B cell (primary cell): ENCODE data around the gene CRIM1. TPM values are rescaled to one million over a fixed set of nuclear protein-coding genes. Genes with fewer than 3 reads are reported as not detected.

Experiments
- ATAC-seq: fragments of 200-7000 bp; cut with Tn5 transposase; one replicate; pipeline ENCODE4 v1.10.0; 2021; ENCODE audit warnings: low read depth, mild to moderate bottlenecking, moderate number of reproducible peaks, moderate library complexity
- CTCF ChIA-PET: fragments of 350-600 bp; sonication (Branson Sonifier 250); formaldehyde crosslinking; loops from one replicate; lab custom pipeline; 2021; ENCODE audit warnings: antibody characterized with exemption, inconsistent platforms; lab: Charles Lee
- POLR2A ChIA-PET: fragments of 350-600 bp; sonication (Branson Sonifier 250); formaldehyde crosslinking; loops from one replicate; lab custom pipeline; 2021; ENCODE audit warnings: antibody characterized with exemption; lab: Charles Lee
- DNase-seq: peaks from one replicate; pipeline ENCODE4 v3.0.0; 2013
- H2AFZ ChIP-seq: 2 replicates; pipeline ENCODE4 v1.6.1; 2012; ENCODE audit warnings: mild to moderate bottlenecking, low read depth, low read length; ENCODE audit not compliant: insufficient read depth, poor library complexity, severe bottlenecking
- H3K27ac ChIP-seq, 2 donors: 1 replicate in 1 of 2; 2 replicates in 1 of 2; pipeline ENCODE4 v1.5.1; 2012 to 2013; ENCODE audit warnings: low read length in 2 of 2, mild to moderate bottlenecking in 2 of 2, moderate library complexity in 1 of 2
- H3K27me3 ChIP-seq, 4 experiments: fragments of 200-600 bp in 1 of 4; sonication (generic) in 1 of 4; replicated peaks in 1 of 4; 1 replicate in 2 of 4; 2 replicates in 2 of 4; pipeline versions ENCODE4 v1.6.1 to v1.7.0; 2013 to 2016; ENCODE audit warnings: low read length in 3 of 4, mild to moderate bottlenecking in 2 of 4, mixed read lengths in 1 of 4, moderate library complexity in 1 of 4; ENCODE audit not compliant: insufficient read depth in 4 of 4, control insufficient read depth in 3 of 4; ENCODE audit errors: control extremely low read depth in 1 of 4
- H3K36me3 ChIP-seq, 2 experiments: replicated peaks in 1 of 2; 1 replicate in 1 of 2; 2 replicates in 1 of 2; pipeline versions ENCODE4 v1.6.1 to v1.7.1; 2013; ENCODE audit warnings: low read length in 1 of 2; ENCODE audit not compliant: insufficient read depth in 2 of 2, control insufficient read depth in 1 of 2; ENCODE audit errors: control extremely low read depth in 1 of 2, extremely low read depth in 1 of 2
- H3K4me1 ChIP-seq, 2 donors: fragments of 200-600 bp in 1 of 2; sonication (generic) in 1 of 2; 1 replicate in 1 of 2; 2 replicates in 1 of 2; pipeline versions ENCODE4 v1.5.1 to v1.6.1; 2013 to 2017; ENCODE audit warnings: low read length in 2 of 2; ENCODE audit not compliant: control insufficient read depth in 2 of 2, insufficient read depth in 2 of 2
- H3K4me2 ChIP-seq: replicated peaks from 2 replicates; pipeline ENCODE3; 2012; ENCODE audit warnings: mild to moderate bottlenecking, low read depth, low read length; ENCODE audit not compliant: poor library complexity, severe bottlenecking
- H3K4me3 ChIP-seq, 5 experiments: fragments of 200-600 bp in 1 of 5; sonication (generic) in 1 of 5; 1 replicate in 3 of 5; 2 replicates in 2 of 5; pipeline versions ENCODE4 v1.5.1 to v1.7.0; 2011 to 2016; ENCODE audit warnings: low read length in 4 of 5, mild to moderate bottlenecking in 4 of 5, low read depth in 2 of 5, control low read depth in 1 of 5, moderate library complexity in 1 of 5; ENCODE audit not compliant: insufficient read depth in 1 of 5; ENCODE audit errors: control extremely low read depth in 1 of 5, extremely low read depth in 1 of 5
- H3K79me2 ChIP-seq: fragments of 200-600 bp; sonication (generic); one replicate; pipeline ENCODE4 v1.6.0; 2016; ENCODE audit warnings: low read length; ENCODE audit not compliant: control insufficient read depth, insufficient read depth
- H3K9ac ChIP-seq: fragments of 200-600 bp; sonication (generic); 2 replicates; pipeline ENCODE4 v1.6.1; 2017; ENCODE audit warnings: mild to moderate bottlenecking, low read length, moderate library complexity
- H3K9me3 ChIP-seq, 3 donors: one replicate each; pipeline versions ENCODE4 v1.6.1 to v1.7.1; 2013; ENCODE audit warnings: low read length in 2 of 3; ENCODE audit not compliant: control insufficient read depth in 2 of 3, insufficient read depth in 1 of 3; ENCODE audit errors: control extremely low read depth in 1 of 3
- H4K20me1 ChIP-seq: 2 replicates; pipeline ENCODE4 v1.6.0; 2012; ENCODE audit warnings: mild to moderate bottlenecking, low read length; ENCODE audit not compliant: insufficient read depth, control insufficient read depth, poor library complexity, severe bottlenecking
- H3K27ac Mint-ChIP-seq: one replicate; pipeline ENCODE4 v1.8.0; 2021; ENCODE audit warnings: mixed read lengths
- H3K27me3 Mint-ChIP-seq: one replicate; pipeline ENCODE4 v1.8.0; 2021; ENCODE audit warnings: mixed read lengths
- H3K4me1 Mint-ChIP-seq: one replicate; pipeline ENCODE4 v1.8.0; 2021; ENCODE audit warnings: mixed read lengths
- H3K4me3 Mint-ChIP-seq: one replicate; pipeline ENCODE4 v1.8.0; 2021; ENCODE audit warnings: mixed read lengths
- H3K9me3 Mint-ChIP-seq: one replicate; pipeline ENCODE4 v1.8.0; 2022; ENCODE audit warnings: mixed read lengths; ENCODE audit not compliant: insufficient read depth
- EZH2 ChIP-seq: IDR thresholded peaks from 2 replicates; pipeline ENCODE4 v1.6.1; 2012; ENCODE audit warnings: borderline replicate concordance, low read depth, mild to moderate bottlenecking, moderate library complexity, low read length; ENCODE audit not compliant: insufficient read depth, poor library complexity, severe bottlenecking
- WGBS: methylation state at CpG from one replicate; pipeline ENCODE4 v1.1.5; 2013; ENCODE audit warnings: missing lambda C conversion rate; ENCODE audit not compliant: insufficient coverage; 5-methylcytosine and 5-hydroxymethylcytosine counted together
- intact Hi-C: fragments of 100-400 bp; cut with micrococcal nuclease; formaldehyde crosslinking; loops from one replicate; pipeline ENCODE4 v1.10.0; 2022
- polyA plus RNA-seq: library from polyadenylated mRNA; depleted of rRNA; stranded (reverse); fragments of >200 nt; gene quantifications from 2 replicates; pipeline ENCODE4 v1.2.3, GENCODE V29; 2012
- total RNA-seq, 2 donors: library from RNA; stranded (reverse); fragments of 120-200 nt in 1 of 2; gene quantifications; 1 replicate in 1 of 2; 2 replicates in 1 of 2; pipeline versions ENCODE4 v1.2.3 to v1.2.4, GENCODE V29; 2013 to 2022
- TF ChIP-seq, protein P1 (sequence below): fragments of 200-600 bp; IDR thresholded peaks from one replicate; pipeline ENCODE4 v1.8.0; 2022; ENCODE audit warnings: antibody characterized with exemption, mild to moderate bottlenecking

CRIM1 gene
- total and polyA plus RNA-seq, 2 donors (not counting 1 experiment from before 2014, with no cell fraction given) = 1.3 to 5.0 TPM

DNA sequence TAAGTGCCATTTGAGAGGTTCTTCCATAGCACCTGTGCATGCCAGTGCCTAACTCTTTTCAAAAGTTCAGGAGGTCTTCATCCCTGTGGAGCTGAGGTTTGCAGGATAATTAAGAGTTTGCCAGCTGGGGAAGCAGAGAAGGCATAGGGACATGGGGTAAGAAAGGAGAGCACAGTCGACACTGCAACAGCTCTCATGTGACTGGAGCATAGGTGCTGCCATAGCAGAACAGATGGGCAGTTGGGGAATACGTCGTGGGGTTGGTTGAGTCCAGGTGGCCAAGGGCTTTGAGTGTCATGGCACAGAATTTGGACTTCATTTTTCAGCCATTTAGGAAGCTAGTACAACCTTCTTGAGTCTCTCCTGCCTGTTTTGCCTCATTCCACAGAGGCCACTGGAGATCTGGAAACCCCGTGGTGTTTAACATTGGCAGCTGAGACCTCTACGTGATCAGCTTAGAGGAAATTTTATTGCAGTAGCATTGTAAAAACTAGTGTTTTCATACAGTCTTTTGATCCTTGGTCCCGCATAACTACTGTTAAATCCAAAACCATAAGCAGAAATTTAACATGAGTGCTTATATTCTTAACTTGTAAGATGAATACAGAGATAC is 65.1 kb downstream of the CRIM1 start:
- Mint-ChIP-seq H3K9me3 (no peaks in the 10 kb centered on the region), H3K27me3 (no peaks in the 10 kb centered on the region), H3K4me3 (no peak overlapping the region), H3K4me1 (no peaks in the 10 kb centered on the region), H3K27ac (no peak overlapping the region)
- no peaks in the 10 kb centered on the region for H4K20me1 ChIP-seq
- WGBS = 91% methylated on average over 5 of the region's 6 CpGs
- ATAC-seq = no peak
- CTCF ChIA-PET = no interaction called here
- no peak overlapping the region for H3K27ac ChIP-seq
- no peaks in the 10 kb centered on the region for H3K27me3 ChIP-seq
- POLR2A ChIA-PET = no interaction called here
- DNase-seq = no peak
- no peak for TF ChIP-seq EZH2
- TF ChIP-seq, protein P1, sequence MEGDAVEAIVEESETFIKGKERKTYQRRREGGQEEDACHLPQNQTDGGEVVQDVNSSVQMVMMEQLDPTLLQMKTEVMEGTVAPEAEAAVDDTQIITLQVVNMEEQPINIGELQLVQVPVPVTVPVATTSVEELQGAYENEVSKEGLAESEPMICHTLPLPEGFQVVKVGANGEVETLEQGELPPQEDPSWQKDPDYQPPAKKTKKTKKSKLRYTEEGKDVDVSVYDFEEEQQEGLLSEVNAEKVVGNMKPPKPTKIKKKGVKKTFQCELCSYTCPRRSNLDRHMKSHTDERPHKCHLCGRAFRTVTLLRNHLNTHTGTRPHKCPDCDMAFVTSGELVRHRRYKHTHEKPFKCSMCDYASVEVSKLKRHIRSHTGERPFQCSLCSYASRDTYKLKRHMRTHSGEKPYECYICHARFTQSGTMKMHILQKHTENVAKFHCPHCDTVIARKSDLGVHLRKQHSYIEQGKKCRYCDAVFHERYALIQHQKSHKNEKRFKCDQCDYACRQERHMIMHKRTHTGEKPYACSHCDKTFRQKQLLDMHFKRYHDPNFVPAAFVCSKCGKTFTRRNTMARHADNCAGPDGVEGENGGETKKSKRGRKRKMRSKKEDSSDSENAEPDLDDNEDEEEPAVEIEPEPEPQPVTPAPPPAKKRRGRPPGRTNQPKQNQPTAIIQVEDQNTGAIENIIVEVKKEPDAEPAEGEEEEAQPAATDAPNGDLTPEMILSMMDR = no peak
- H3K36me3 ChIP-seq = no peaks in the 10 kb centered on the region
- H3K4me1 ChIP-seq = no peaks in the 10 kb centered on the region
- H3K9ac ChIP-seq = no peak overlapping the region
- no peaks in the 10 kb centered on the region for H3K79me2 ChIP-seq
- intact Hi-C loops = no loop called here
- H3K4me2 ChIP-seq = no peak overlapping the region
- no peaks in the 10 kb centered on the region for H3K9me3 ChIP-seq
- no peak overlapping the region for H2AFZ ChIP-seq
- no peak overlapping the region for H3K4me3 ChIP-seq

GRCh38 chr2:36421379-36421778 is 65.8 kb downstream of the CRIM1 start:
- no peaks in the 10 kb centered on the region for H3K4me1 Mint-ChIP-seq
- TF ChIP-seq EZH2 = no peak
- TF ChIP-seq, protein P1 = no peak
- intact Hi-C loops = no loop called here

More at GRCh38 chr2:36421379-36421778, 65.8 kb downstream of the CRIM1 start:
- H3K36me3 ChIP-seq = no peaks in the 10 kb centered on the region
- H3K9me3 ChIP-seq = no peaks in the 10 kb centered on the region
- Mint-ChIP-seq H3K27me3 (no peaks in the 10 kb centered on the region), H3K9me3 (no peaks in the 10 kb centered on the region), H3K27ac (no peak overlapping the region), H3K4me3 (no peak overlapping the region)
- WGBS = no CpG with 5 or more reads among the region's 3 CpGs
- no peak overlapping the region for H3K4me3 ChIP-seq
- no peak for ATAC-seq
- no peak overlapping the region for H2AFZ ChIP-seq
- no peak overlapping the region for H3K9ac ChIP-seq
- H3K4me2 ChIP-seq = no peak overlapping the region
- H3K27me3 ChIP-seq = no peaks in the 10 kb centered on the region
- POLR2A ChIA-PET = no interaction called here
- no peaks in the 10 kb centered on the region for H3K79me2 ChIP-seq
- CTCF ChIA-PET = no interaction called here
- no peaks in the 10 kb centered on the region for H3K4me1 ChIP-seq
- no peak overlapping the region for H3K27ac ChIP-seq
- H4K20me1 ChIP-seq = no peaks in the 10 kb centered on the region
- DNase-seq = no peak
